ENCODE data around the gene CACNA1B. TPM values are rescaled to one million over a fixed set of nuclear protein-coding genes. Genes with fewer than 3 reads are reported as not detected.

The CACNA1B gene
- total RNA-seq, 1 donor from 2014 or later: not detected

GRCh38 chr9:137919095-137919465, 41.5 kb downstream of the CACNA1B start:
- TF ChIP-seq CTCF (IDR thresholded peaks at IDR 0.05; ENCODE audit: insufficient read depth, low read length, severe bottlenecking): no peak
- no peaks in the 10 kb centered on the region for H3K36me3 ChIP-seq (ENCODE audit: control insufficient read depth, insufficient read depth, low read length)
- FAIRE-seq (no peak), DNase-seq (ENCODE audit: low read depth) (no peak)
- H3K27me3 ChIP-seq (ENCODE audit: control insufficient read depth, insufficient read depth, low read length): no peaks in the 10 kb centered on the region
- no peak overlapping the region for H3K4me3 ChIP-seq (ENCODE audit: low read depth, low read length)

GRCh38 chr9:137919649-137920141, 42.1 kb downstream of the CACNA1B start:
- H3K27me3 ChIP-seq (ENCODE audit: control insufficient read depth, insufficient read depth, low read length): no peaks in the 10 kb centered on the region
- TF ChIP-seq CTCF (IDR thresholded peaks at IDR 0.05; ENCODE audit: insufficient read depth, low read length, severe bottlenecking): no peak
- no peaks in the 10 kb centered on the region for H3K36me3 ChIP-seq (ENCODE audit: control insufficient read depth, insufficient read depth, low read length)
- DNase-seq (ENCODE audit: low read depth) (no peak), FAIRE-seq (no peak)
- H3K4me3 ChIP-seq (ENCODE audit: low read depth, low read length): no peak overlapping the region

- no peak for TF ChIP-seq CTCF (IDR thresholded peaks at IDR 0.05; ENCODE audit: insufficient read depth, low read length, severe bottlenecking)
- Histone ChIP-seq H3K4me3 (ENCODE audit: low read depth, low read length) (no peak overlapping the region), H3K36me3 (ENCODE audit: control insufficient read depth, insufficient read depth, low read length) (no peaks in the 10 kb centered on the region), H3K27me3 (ENCODE audit: control insufficient read depth, insufficient read depth, low read length) (no peaks in the 10 kb centered on the region)
- no peak for DNase-seq (ENCODE audit: low read depth)
- no peak for FAIRE-seq
Measured at GRCh38 chr9:137920753-137921152, 43.2 kb downstream of the CACNA1B start.

- no peaks in the 10 kb centered on the region for H3K36me3 ChIP-seq (ENCODE audit: control insufficient read depth, insufficient read depth, low read length)
- no peak for TF ChIP-seq CTCF (IDR thresholded peaks at IDR 0.05; ENCODE audit: insufficient read depth, low read length, severe bottlenecking)
- no peak for DNase-seq (ENCODE audit: low read depth)
- no peaks in the 10 kb centered on the region for H3K27me3 ChIP-seq (ENCODE audit: control insufficient read depth, insufficient read depth, low read length)
- H3K4me3 ChIP-seq (ENCODE audit: low read depth, low read length): no peak overlapping the region
- no peak for FAIRE-seq
Measured at GRCh38 chr9:137924169-137924568, 46.6 kb downstream of the CACNA1B start.

- DNase-seq (ENCODE audit: low read depth): no peak
- no peak overlapping the region for H3K4me3 ChIP-seq (ENCODE audit: low read depth, low read length)
- H3K36me3 ChIP-seq (ENCODE audit: control insufficient read depth, insufficient read depth, low read length): no peaks in the 10 kb centered on the region
- no peak for FAIRE-seq
- no peaks in the 10 kb centered on the region for H3K27me3 ChIP-seq (ENCODE audit: control insufficient read depth, insufficient read depth, low read length)
- no peak for TF ChIP-seq CTCF (IDR thresholded peaks at IDR 0.05; ENCODE audit: insufficient read depth, low read length, severe bottlenecking)
Measured at GRCh38 chr9:137924761-137925369, 47.3 kb downstream of the CACNA1B start.

GRCh38 chr9:137943655-137944054, 66.1 kb downstream of the CACNA1B start:
- no peak for DNase-seq (ENCODE audit: low read depth)
- no peaks in the 10 kb centered on the region for H3K27me3 ChIP-seq (ENCODE audit: control insufficient read depth, insufficient read depth, low read length)
- no peaks in the 10 kb centered on the region for H3K36me3 ChIP-seq (ENCODE audit: control insufficient read depth, insufficient read depth, low read length)
- no peak overlapping the region for H3K4me3 ChIP-seq (ENCODE audit: low read depth, low read length)
- no peak for FAIRE-seq
- no peak for TF ChIP-seq CTCF (IDR thresholded peaks at IDR 0.05; ENCODE audit: insufficient read depth, low read length, severe bottlenecking)

Measured in bronchial epithelial cell (primary cell).